ENCODE results near the gene P2RY2. TPM values are rescaled to one million over a fixed set of nuclear protein-coding genes. Genes with fewer than 3 reads are reported as not detected.

P2RY2 gene
- total and polyA plus RNA-seq, 2 donors (not counting 1 experiment from before 2014, with no cell fraction given) = 0.12 to 0.37 TPM

DNA sequence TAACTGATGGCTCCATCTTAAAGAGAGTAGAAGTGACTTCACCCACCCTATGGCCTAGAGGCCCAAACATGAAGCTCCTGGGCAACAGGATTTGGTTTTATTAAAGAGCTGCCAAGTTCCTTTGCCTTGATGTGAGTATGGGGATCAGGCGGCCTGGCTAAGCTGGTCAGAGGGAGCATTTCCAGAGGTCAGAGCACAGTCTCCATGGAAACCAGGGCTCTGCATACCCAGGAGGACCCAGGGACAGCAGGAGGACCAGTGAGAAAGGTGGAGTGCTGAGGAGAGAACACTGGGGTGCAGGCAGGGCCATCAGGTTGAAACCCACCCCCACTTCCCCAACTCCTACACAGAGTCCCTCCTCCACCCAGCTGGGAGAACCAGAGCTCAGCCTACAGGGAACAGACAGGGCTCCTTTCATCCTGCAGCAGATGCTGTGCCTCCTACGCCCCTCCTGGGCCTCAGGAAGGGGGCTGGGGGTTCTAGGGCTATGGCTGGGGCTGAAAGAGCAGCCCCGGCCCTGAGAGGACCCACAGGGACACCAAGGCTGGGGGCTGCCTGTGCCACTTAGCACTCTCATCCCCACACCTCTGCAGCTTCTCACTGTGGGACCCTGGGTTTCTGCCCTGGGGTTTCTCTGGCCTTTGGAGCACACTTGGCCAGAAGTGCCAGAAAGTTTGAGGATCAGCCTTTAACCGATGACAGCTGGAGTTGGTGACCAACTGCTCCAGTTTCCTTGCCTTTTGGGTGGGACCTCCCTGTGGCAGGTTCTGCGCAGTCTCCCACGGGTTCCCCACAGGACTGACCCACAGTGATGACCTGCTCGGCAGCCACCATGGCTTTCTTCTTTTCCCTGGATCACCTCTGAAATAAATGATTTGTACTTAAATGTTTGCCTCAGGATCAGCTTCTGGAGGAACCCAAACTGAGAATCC, 40.3 kb downstream of the P2RY2 start:
- no peaks in the 10 kb centered on the region for H3K36me3 ChIP-seq (replicated peaks in 1 of 2; ENCODE audit: control extremely low read depth in 1 of 2, control insufficient read depth in 1 of 2, extremely low read depth in 1 of 2, insufficient read depth in 2 of 2, low read length in 1 of 2)
- peaks cover 15% of the 10 kb centered on the region for H3K27me3 Mint-ChIP-seq
- ChIA-PET POLR2A (no interaction called here), CTCF (no interaction called here)
- intact Hi-C loops (cut with micrococcal nuclease) = no loop called here
- H3K4me3 ChIP-seq (ENCODE audit: control extremely low read depth in 1 of 5, extremely low read depth in 1 of 5, insufficient read depth in 1 of 5, low read depth in 2 of 5, low read length in 4 of 5) = no peak overlapping the region
- DNase-seq (no peak), ATAC-seq (ENCODE audit: low read depth) (no peak)
- H3K4me2 ChIP-seq (replicated peaks; ENCODE audit: low read depth, low read length, poor library complexity, severe bottlenecking) = no peak overlapping the region
- H3K9me3 Mint-ChIP-seq (ENCODE audit: insufficient read depth) = no peaks in the 10 kb centered on the region
- peaks cover 0 to 13% (median 4%) of the 10 kb centered on the region in 4 experiments for H3K27me3 ChIP-seq (replicated peaks in 1 of 4; ENCODE audit: control extremely low read depth in 1 of 4, control insufficient read depth in 3 of 4, insufficient read depth in 4 of 4, low read length in 3 of 4)
- TF ChIP-seq, protein P1, sequence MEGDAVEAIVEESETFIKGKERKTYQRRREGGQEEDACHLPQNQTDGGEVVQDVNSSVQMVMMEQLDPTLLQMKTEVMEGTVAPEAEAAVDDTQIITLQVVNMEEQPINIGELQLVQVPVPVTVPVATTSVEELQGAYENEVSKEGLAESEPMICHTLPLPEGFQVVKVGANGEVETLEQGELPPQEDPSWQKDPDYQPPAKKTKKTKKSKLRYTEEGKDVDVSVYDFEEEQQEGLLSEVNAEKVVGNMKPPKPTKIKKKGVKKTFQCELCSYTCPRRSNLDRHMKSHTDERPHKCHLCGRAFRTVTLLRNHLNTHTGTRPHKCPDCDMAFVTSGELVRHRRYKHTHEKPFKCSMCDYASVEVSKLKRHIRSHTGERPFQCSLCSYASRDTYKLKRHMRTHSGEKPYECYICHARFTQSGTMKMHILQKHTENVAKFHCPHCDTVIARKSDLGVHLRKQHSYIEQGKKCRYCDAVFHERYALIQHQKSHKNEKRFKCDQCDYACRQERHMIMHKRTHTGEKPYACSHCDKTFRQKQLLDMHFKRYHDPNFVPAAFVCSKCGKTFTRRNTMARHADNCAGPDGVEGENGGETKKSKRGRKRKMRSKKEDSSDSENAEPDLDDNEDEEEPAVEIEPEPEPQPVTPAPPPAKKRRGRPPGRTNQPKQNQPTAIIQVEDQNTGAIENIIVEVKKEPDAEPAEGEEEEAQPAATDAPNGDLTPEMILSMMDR (IDR thresholded peaks at IDR 0.05) = no peak
- TF ChIP-seq EZH2 (IDR thresholded peaks at IDR 0.05; ENCODE audit: borderline replicate concordance, insufficient read depth, low read depth, low read length, poor library complexity, severe bottlenecking) = no peak
- no peak overlapping the region for H3K27ac Mint-ChIP-seq
- 78% methylated on average over 6 of the region's 7 CpGs for WGBS (ENCODE audit: insufficient coverage)
- H3K4me3 Mint-ChIP-seq = no peak overlapping the region
- H3K4me1 Mint-ChIP-seq = no peaks in the 10 kb centered on the region
- H3K4me1 ChIP-seq (ENCODE audit: control insufficient read depth in 2 of 2, insufficient read depth in 2 of 2, low read length in 2 of 2) = no peaks in the 10 kb centered on the region
- H3K9me3 ChIP-seq (ENCODE audit: control extremely low read depth in 1 of 3, control insufficient read depth in 2 of 3, insufficient read depth in 1 of 3, low read length in 2 of 3) = no peaks in the 10 kb centered on the region
- no peaks in the 10 kb centered on the region for H3K79me2 ChIP-seq (ENCODE audit: control insufficient read depth, insufficient read depth, low read length)
- no peak overlapping the region for H3K27ac ChIP-seq (ENCODE audit: low read length in 2 of 2)
- no peak overlapping the region for H3K9ac ChIP-seq (ENCODE audit: low read length)
- H4K20me1 ChIP-seq (ENCODE audit: control insufficient read depth, insufficient read depth, low read length, poor library complexity, severe bottlenecking) = no peaks in the 10 kb centered on the region
- H2AFZ ChIP-seq (ENCODE audit: insufficient read depth, low read depth, low read length, poor library complexity, severe bottlenecking) = no peak overlapping the region

Data from B cell (primary cell).